VCaP (cell line): ENCODE data around the gene CYP26B1.

Experiments used
- H3K27ac ChIP-seq: fragments of 450-650 bp; 2 replicates; pipeline ENCODE4 v1.5.1; 2017
- CTCF ChIP-seq: fragments of 450-650 bp; conservative IDR thresholded peaks from 2 replicates; pipeline ENCODE4 v1.5.1; 2017; ENCODE audit warnings: mild to moderate bottlenecking, moderate library complexity

CYP26B1 gene

GRCh38 chr2:72135921-72136320, 11.7 kb downstream of the CYP26B1 start:
- TF ChIP-seq CTCF: no peak

GRCh38 chr2:72134997-72135800, 12.5 kb downstream of the CYP26B1 start:
- TF ChIP-seq CTCF: no peak
- no peak overlapping the region for H3K27ac ChIP-seq

More at GRCh38 chr2:72135921-72136320, 11.7 kb downstream of the CYP26B1 start:
- no peak overlapping the region for H3K27ac ChIP-seq

- no peak overlapping the region for H3K27ac ChIP-seq
- TF ChIP-seq CTCF: no peak
Observed at GRCh38 chr2:72134408-72134996, 13.2 kb downstream of the CYP26B1 start.

GRCh38 chr2:72133721-72134407, 13.8 kb downstream of the CYP26B1 start:
- H3K27ac ChIP-seq: no peak overlapping the region
- TF ChIP-seq CTCF: no peak

- TF ChIP-seq CTCF: no peak
- no peak overlapping the region for H3K27ac ChIP-seq
Observed at GRCh38 chr2:72132981-72133720, 14.5 kb downstream of the CYP26B1 start.

- no peak overlapping the region for H3K27ac ChIP-seq
- no peak for TF ChIP-seq CTCF
Observed at GRCh38 chr2:72131916-72132841, 15.5 kb downstream of the CYP26B1 start.
